GM19035 (cell line): ENCODE measurements around the gene OR8D2.

Source experiments
- ATAC-seq: cut with Tn5 transposase; IDR thresholded peaks from one replicate; pipeline ENCODE4 v1.9.1; 2021; ENCODE audit not compliant: unreplicated experiment

The OR8D2 gene

GRCh38 chr11:124320097-124320496 is at the start of gene OR8D2:
Gene OR8D2 (minus strand): TSS chr11:124320197. CDS start chr11:124320197, 0 bp downstream.
- ATAC-seq: no peak

GRCh38 chr11:124359566-124359965 is 39.6 kb upstream of the OR8D2 start:
- no peak for ATAC-seq

GRCh38 chr11:124346311-124346955 is 26.4 kb upstream of the OR8D2 start:
- ATAC-seq: no peak

GRCh38 chr11:124344346-124344745 is 24.3 kb upstream of the OR8D2 start:
- ATAC-seq: no peak

- no peak for ATAC-seq
Measured at GRCh38 chr11:124340142-124340447, 20.1 kb upstream of the OR8D2 start.

- ATAC-seq: no peak
Measured at GRCh38 chr11:124339396-124340141, 19.6 kb upstream of the OR8D2 start.

- ATAC-seq: no peak
Measured at GRCh38 chr11:124331873-124332272, 11.9 kb upstream of the OR8D2 start.

GRCh38 chr11:124329787-124330478 is 9.9 kb upstream of the OR8D2 start:
- peak; percentile 96 for ATAC-seq

GRCh38 chr11:124327775-124328174 is 7.8 kb upstream of the OR8D2 start:
- ATAC-seq: no peak

GRCh38 chr11:124322356-124322755 is 2.4 kb upstream of the OR8D2 start:
- ATAC-seq: no peak

GRCh38 chr11:124315052-124315451 is 4.9 kb downstream of the OR8D2 start:
- no peak for ATAC-seq

- no peak for ATAC-seq
Measured at GRCh38 chr11:124313849-124314248, 6.1 kb downstream of the OR8D2 start, which contains the start of gene OR8D1. Gene OR8D1 (minus strand): TSS chr11:124313949. CDS start chr11:124310766, 3,183 bp downstream.

GRCh38 chr11:124313131-124313530 is 6.9 kb downstream of the OR8D2 start:
- no peak for ATAC-seq

GRCh38 chr11:124311670-124312069 is 8.3 kb downstream of the OR8D2 start:
- no peak for ATAC-seq

GRCh38 chr11:124311269-124311668 is 8.7 kb downstream of the OR8D2 start:
- ATAC-seq: no peak

GRCh38 chr11:124310721-124311120 is 9.3 kb downstream of the OR8D2 start:
- ATAC-seq: no peak

GRCh38 chr11:124307093-124307492 is 12.9 kb downstream of the OR8D2 start:
- ATAC-seq: no peak

- no peak for ATAC-seq
Measured at GRCh38 chr11:124302347-124303125, 17.5 kb downstream of the OR8D2 start.

GRCh38 chr11:124301548-124301947 is 18.4 kb downstream of the OR8D2 start:
- no peak for ATAC-seq

- no peak for ATAC-seq
Measured at GRCh38 chr11:124297921-124298320, 22.1 kb downstream of the OR8D2 start.

GRCh38 chr11:124296016-124296415 is 24.0 kb downstream of the OR8D2 start:
- no peak for ATAC-seq
